Measurements from ENCODE around the gene BTBD18.
A peak's percentile ranks its signal among the peaks of the same experiment; 100 is the strongest.

Gene BTBD18, protein sequence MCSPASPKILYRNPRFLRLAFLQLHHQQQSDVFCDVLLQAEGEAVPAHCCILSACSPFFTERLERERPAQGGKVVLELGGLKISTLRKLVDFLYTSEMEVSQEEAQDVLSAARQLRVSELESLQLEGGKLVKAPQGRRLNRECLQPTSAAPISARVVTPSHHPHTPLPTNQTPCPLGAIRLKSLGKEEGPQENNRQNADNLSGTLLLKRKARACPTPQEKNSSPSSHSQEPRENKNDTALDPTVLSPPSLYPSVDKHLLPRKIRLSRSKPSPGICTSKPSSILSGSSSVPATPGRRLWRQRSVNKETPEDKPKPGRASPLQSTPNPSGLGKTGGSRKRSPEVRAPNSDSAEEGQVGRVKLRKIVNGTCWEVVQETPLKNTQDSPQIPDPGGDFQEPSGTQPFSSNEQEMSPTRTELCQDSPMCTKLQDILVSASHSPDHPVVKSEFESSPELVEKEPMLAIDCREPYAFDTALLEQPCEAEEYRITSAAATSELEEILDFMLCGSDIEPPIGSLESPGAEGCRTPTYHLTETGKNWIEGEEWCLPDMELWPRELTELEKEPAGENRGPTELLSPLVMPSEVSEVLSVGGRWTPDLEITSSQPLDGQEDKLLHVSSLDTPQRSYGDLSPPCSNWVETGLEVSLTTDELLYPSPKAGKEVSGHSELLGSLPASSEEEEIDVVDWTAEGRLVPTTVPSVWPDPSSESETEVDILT

GRCh38 chr11:57751676-57752253 lies at the start of gene BTBD18:
BTBD18 (minus strand) TSS chr11:57751819; CDS start chr11:57751188, 631 bp downstream.
- no peak for DNase-seq

DNA sequence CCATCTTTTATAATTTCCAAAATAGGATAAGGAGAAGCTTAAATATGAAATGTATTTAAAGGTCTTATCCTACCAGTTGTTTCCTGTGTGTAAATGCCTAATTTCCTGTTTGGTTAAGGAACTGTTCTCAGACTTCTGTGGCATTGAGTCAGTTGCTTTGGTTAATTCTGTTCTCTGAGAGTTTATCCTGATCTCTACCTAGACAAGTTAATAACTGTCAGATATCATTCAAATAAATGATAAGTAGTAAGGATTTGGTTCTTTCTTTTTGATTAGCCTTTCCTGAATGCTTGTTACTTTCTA lies 49.5 kb upstream of the BTBD18 start:
- DNase-seq, result no peak

DNA sequence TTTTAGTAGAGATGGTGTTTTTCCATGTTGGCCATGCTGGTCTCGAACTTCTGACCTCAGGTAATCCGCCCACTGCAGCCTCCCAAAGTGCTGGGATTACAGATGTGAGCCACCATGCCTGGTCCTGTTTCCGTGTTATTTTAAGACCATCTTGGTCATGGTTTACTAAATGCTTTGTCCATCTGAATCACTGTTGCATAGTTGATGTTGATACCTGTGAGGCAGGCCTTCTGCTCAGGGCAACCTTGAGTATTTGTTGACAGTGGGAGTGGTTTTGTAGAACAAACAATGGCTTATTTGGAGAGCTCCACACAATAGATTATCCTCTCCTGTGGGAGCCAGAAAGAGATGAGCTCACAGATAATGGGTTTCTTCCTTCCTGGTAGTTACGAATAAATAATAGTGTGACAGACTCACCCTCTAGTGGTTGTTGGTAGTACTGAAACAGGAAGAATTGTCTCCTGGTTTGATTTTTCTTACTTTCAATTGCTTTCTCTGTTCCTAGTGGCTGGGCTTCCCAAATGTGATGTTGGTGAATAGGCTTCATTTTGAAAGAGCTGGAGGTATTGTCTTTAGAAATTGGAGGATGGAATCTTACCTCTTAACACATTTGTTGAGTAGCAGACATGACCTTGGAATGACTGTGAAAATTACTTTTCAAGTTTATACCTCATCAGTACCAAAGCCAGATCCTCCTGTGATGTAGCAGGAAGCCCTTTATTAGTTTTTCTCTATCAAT lies 49.0 kb upstream of the BTBD18 start:
- peak; percentile 40 for DNase-seq

DNA sequence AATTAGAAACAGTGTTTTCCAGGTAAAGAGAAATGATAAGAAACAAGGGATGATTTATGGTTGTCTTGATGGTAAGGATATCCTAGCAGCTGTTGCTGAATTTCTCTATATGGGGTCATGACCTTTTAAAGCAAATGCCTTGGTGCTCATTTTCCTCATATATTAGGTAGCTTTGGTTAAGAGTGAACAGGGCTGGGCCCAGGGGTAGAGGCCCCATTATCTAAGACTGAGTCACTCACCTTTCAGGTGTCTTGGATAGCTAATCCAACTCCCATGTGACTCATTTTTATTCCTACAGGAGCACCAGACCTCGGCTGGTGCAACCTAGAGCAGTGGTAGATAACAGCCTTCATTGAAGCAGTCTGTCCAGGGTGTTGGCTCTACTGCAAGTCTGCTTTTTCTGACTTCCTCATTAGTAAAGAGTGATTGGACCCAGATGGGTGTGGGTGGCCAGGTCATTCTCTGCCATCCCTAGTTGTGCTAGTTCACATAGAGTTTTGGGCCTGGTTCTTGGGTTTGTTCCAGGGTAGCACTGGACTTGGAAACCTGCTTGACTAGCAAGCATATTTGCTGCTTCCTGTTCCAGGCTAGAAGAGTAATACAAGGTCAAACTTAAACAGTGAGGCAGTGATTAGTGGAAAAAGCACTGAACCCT lies 47.4 kb upstream of the BTBD18 start:
- DNase-seq, result no peak

- no peak for DNase-seq
Observed at GRCh38 chr11:57793351-57794115, 41.9 kb upstream of the BTBD18 start.

- no peak for DNase-seq
Observed at GRCh38 chr11:57792870-57793269, 41.3 kb upstream of the BTBD18 start.

- DNase-seq, result no peak
Observed at GRCh38 chr11:57792060-57792541, 40.5 kb upstream of the BTBD18 start.

DNA sequence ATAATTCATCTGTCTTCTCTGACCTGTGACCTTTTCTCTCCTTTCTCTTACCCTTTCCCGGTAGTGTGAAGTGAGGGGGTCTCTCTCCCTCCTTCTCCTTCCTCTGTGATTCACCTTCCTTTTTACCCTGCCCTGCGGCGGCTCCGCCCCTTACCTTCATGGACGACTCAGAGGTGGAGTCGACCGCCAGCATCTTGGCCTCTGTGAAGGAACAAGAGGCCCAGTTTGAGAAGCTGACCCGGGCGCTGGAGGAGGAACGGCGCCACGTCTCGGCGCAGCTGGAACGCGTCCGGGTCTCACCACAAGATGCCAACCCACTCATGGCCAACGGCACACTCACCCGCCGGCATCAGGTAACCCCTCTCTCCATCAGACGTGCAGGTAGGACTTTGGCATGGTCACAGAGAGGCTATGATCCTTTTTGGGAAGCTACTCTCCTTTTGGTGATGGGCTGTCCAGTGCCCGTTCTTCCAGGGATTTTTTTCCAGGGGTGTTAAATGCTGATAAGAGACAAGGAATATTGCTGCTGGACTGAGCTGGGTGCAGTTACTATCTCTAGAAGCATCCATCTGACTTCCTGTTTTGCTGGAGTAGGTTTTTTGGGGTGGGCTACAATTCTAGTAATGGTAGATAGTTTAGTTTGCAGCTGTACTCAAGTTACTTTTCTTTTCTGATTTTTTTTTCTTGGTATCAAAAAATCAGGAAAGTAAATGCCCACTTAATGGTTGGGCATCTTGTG lies 39.9 kb upstream of the BTBD18 start:
- no peak for DNase-seq

DNA sequence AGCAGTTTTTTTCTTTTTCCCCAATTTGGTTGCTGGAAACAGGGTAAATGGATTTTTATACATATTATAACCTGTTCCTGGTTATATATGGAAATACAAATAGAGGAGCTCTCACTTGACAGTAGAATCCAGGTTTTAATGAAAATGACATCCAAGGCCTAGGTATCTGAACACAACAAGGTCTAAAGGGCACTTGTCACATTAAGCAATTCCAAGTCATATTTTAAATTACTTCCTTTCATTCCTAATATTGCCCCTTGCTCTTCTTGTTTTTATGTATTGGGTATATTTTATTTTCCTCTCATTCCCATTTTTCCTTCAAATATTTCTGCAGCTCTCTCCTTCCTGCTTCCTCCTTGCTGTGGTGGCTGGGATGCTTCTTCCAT lies 37.1 kb upstream of the BTBD18 start:
- no peak for DNase-seq

DNA sequence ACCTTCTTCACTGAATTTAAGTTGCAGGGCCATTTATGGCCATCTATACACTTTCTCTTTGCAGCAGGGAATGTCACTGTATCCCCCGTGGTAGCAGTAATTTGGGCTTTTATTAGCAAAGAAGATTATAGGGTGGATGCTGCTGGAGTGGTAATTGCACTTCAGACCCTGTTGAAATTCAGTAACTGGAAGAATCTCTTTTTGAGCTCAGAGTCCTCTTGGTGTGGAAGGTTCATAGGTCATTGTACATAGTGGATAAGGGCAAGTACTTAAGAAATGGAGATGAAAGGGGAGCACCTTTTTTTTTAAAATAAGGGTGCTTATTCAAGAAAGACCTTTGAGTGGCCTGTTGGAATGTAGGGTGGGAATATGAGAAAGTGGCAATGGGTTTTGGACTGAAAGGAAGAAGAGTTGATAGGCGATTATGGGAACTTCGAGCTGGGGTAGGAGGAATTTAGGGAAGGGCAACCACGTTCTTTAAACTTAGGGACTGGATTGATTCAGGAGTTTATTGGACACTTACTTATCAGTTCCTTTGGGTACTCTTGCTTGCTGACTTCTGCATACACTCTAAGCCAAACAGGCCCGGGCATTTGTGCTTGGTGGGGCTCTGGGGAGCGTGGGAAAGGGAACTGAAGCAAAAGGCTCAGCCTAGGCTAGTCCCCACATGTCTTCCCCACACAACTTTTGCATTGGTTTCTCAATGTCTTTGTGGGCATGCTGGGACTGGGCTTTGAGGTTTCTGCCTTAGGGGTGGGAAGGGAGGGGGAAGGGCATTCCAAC lies 36.5 kb upstream of the BTBD18 start:
- DNase-seq, result no peak

DNA sequence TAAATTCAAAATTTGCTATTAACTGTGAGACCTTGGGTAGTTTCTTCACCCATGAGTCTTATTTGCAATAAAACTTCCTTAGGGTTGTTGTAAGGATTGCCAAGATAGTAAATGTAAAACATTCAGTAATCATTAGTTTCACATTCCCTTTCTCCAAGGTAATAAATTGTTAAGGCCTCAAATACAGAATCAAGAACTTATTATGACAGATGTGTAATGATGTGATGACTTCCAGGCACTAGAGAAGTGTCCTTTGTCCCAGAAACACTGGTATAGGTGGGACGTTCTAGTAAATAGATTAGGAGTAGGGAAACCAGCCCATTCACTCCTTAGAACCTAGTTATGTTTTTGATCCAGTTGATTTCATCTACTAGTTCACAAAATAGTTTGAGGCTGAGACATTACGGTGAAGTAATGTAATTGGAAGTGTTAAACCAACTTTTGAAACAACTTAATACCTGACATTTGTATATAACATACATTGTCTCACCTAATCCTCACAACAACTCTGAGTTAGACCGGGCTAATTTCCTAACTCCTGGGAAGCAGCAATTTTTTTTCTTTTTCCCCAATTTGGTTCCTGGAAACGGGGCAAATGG lies 35.5 kb upstream of the BTBD18 start:
- no peak for DNase-seq

GRCh38 chr11:57786436-57786835 lies 34.8 kb upstream of the BTBD18 start:
- no peak for DNase-seq

DNA sequence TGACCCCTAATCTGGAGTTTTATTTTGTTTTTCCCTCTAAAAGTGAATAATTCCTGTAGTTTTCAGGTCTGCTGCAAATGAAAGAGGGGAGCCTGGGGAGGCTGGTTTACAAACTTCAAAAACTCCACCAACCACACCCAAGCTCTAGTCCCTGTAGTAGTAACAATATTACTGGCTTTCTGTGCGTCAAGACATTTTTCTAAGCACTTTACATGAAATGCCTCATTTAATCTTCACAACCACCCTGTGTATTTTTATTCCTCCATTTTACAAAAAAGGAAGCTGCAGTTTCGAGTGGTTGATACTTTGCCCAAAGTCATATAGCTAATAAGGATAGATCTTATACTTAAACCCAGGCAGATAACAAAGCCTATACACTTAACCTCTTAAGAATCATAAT lies 33.5 kb upstream of the BTBD18 start:
- no peak for DNase-seq

- no peak for DNase-seq
Observed at GRCh38 chr11:57781529-57781943, 29.9 kb upstream of the BTBD18 start.

GRCh38 chr11:57779276-57779675 lies 27.7 kb upstream of the BTBD18 start:
- DNase-seq, result no peak

DNA sequence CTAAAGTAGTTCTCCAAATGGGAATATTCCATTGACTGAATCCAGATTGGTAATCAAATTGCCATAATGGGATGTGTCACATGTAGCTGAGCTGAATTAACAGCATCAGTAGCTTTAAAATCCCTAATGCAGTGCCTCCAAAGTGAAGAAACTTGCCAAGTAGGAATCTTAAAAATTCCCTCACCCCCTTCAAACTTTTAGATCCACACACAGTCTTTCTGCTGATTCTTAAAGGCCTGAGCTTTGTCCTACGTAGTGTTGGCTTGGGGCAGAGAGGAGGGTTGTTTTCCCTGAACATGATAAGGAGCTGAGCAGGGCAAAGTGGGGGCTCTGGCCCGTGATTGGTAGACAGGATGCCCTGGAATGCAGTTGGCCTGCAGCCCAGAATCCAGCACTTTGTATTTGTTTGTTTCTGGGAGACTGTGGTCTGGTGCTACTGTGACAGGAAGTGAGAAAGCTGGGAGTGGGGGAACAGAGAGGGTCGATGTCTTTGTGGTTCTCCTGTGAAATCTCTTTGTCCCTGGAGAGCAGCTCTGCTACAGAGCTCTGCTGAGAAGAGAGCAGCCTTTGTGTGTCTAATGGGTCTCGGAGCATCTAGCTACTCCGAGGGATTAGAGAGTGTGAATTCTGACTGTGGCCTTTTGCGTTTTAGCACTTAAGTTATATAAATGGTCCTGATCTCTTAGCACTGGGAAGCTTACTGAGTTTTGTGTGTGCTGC lies 26.9 kb upstream of the BTBD18 start:
- DNase-seq, result no peak

GRCh38 chr11:57777969-57778317 lies 26.3 kb upstream of the BTBD18 start:
- no peak for DNase-seq

DNA sequence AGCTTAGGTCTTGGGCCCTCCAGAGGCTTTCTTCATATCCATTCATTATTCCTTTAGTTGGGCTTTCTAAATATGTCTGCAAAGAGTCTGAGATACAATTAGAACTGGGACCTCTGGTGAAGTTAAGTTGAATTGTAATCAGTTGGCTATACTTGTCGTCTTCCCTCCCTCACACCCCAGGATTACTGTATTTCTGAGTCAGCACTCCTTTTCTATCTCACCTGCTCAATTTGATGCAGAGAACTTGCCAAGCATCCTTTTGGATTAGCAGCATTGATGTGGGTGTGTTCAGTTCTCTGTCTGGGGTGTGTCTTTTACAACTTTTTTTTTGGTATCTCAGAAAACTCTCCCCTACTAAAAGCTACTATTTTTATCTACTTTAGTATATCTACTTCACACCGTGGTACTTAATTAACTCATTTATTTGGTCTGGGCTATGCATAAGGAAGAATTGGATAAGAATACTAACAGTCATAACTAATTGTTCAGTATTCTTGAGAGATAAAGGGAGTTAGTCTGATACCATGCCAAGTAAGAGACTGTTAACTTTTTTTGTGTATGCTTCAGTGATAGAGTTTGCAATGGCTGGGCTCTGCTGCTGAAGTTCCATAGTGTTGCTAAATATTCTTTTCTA lies 25.1 kb upstream of the BTBD18 start:
- no peak for DNase-seq

- no peak for DNase-seq
Observed at GRCh38 chr11:57776031-57776521, 24.5 kb upstream of the BTBD18 start.

Data from NCI-H1694 (cell line).